Heart right ventricle (tissue), 16 donors: ENCODE data around the gene DENND2A. TPM values are rescaled to one million over a fixed set of nuclear protein-coding genes. Genes with fewer than 3 reads are reported as not detected.
A peak's percentile ranks its signal among the peaks of the same experiment; 100 is the strongest.
"Not testable (repeated sequence)": the region's sequence is repeated elsewhere in the genome, so short reads cannot be mapped to it uniquely, and the experiment has no call there.

Experiments
- ATAC-seq, 8 donors: fragments of 200-7000 bp; cut with Tn5 transposase; one replicate each; pipeline ENCODE4 v1.9.1; 2020; ENCODE audit warnings: mild to moderate bottlenecking in 8 of 8, moderate library complexity in 8 of 8, moderate number of reproducible peaks in 1 of 8
- DNase-seq, 2 donors: peaks; one replicate each; pipeline ENCODE4 v3.0.0-alpha.2; 2020
- H3K27ac ChIP-seq, 10 donors: fragments of 200-600 bp; sonication (generic) in 2 of 10; one replicate each; pipeline versions ENCODE4 v1.5.0 to v1.8.0; 2020 to 2022; ENCODE audit warnings: mild to moderate bottlenecking in 3 of 10
- H3K27me3 ChIP-seq, 7 donors: fragments of 200-600 bp; one replicate each; pipeline ENCODE4 v1.8.0; 2021 to 2022; ENCODE audit warnings: mild to moderate bottlenecking in 2 of 7
- H3K36me3 ChIP-seq, 9 donors: fragments of 200-600 bp; sonication (generic) in 1 of 9; one replicate each; pipeline versions ENCODE4 v1.5.0 to v1.8.0; 2020 to 2022; ENCODE audit warnings: mild to moderate bottlenecking in 2 of 9
- H3K4me1 ChIP-seq, 9 donors: fragments of 200-600 bp; sonication (generic) in 1 of 9; one replicate each; pipeline versions ENCODE4 v1.5.0 to v1.8.0; 2020 to 2022; ENCODE audit warnings: mild to moderate bottlenecking in 4 of 9
- H3K4me3 ChIP-seq, 10 donors: fragments of 200-600 bp; sonication (generic) in 2 of 10; one replicate each; pipeline versions ENCODE4 v1.5.0 to v1.8.0; 2020 to 2022; ENCODE audit warnings: mild to moderate bottlenecking in 7 of 10, moderate library complexity in 2 of 10
- H3K9me3 ChIP-seq, 11 donors: fragments of 200-600 bp in 10 of 11; sonication (generic) in 2 of 11; one replicate each; pipeline versions ENCODE4 v1.5.0 to v1.8.0; 2013 to 2022; ENCODE audit warnings: mild to moderate bottlenecking in 2 of 11, control low read depth in 1 of 11, moderate library complexity in 1 of 11
- CTCF ChIP-seq, 9 donors: fragments of 200-600 bp; sonication (generic) in 2 of 9; IDR thresholded peaks; one replicate each; pipeline versions ENCODE4 v1.5.0 to v1.8.0; 2021 to 2022; ENCODE audit warnings: antibody characterized with exemption in 9 of 9, mild to moderate bottlenecking in 5 of 9, moderate library complexity in 1 of 9
- WGBS, 2 donors: extraction: QIAGEN DNeasy Blood & Tissue Kit; methylation state at CpG; one replicate each; pipeline ENCODE4 v1.1.7; 2013; ENCODE audit warnings: inconsistent platforms in 1 of 2; 5-methylcytosine and 5-hydroxymethylcytosine counted together
- intact Hi-C, 10 donors: fragments of 100-400 bp; cut with DNase I; formaldehyde crosslinking; loops; one replicate each; pipeline versions ENCODE4 v1.11.1 to v1.14.2; 2022
- polyA plus RNA-seq, 2 donors: library from polyadenylated mRNA; stranded (reverse); fragments of 200-250 nt; gene quantifications; one replicate each; pipeline ENCODE4 v1.2.3, GENCODE V29; 2013
- total RNA-seq, 10 donors: library from RNA; stranded (reverse); fragmentation: NEBNext Ultra II Directional in 3 of 10; extraction: Animal tissue kit (Norgen Biotek cat#: 25700) in 3 of 10; gene quantifications; one replicate each; pipeline versions ENCODE4 v1.2.1 to v1.2.4, GENCODE V29; 2021 to 2023
- donor health status: Arrhythmogenic right ventricular cardiomyopathy.
- donor health status: ischemic (EF 13 %, LVEDD 7.1; RV severe dilation, severe dysfunction).
- donor health status: healthy with polysubstance abuse.
- donor health status: DM: no; HTN: yes; CAD: no.
- donor health status: DM: no; HTN: no; CAD: no.
- donor health status: ischemic (EF 25% LVEDD 6.9; RV normal size, moderate dysfunction).
- donor health status: ischemic (EF 25% LVEDD 5.7; RV mildly dilated, moderate dysfunction).
- donor health status: healthy.
- donor health status: DM: yes; HTN: yes; CAD: no.
- donor health status: Ischemic cardiomyopathy.
- donor health status: ischemic (EF 35%, LVEDD 5.7; RV mildly dilated, moderate dysfunction).
- donor health status: nonischemic (EF 11% LVEDD 7.7; RV severe dilation, severe dysfunction).
- donor health status: DM: yes; HTN: yes; CAD: no.
- donor health status: PGD.
- donor health status: ischemic (EF 29% LVEDD 5.4; RV normal size, mild dysfunction).
- donor health status: nonischemic (EF 23%, LVEDD 6.1; RV moderate dilation, normal function).

DENND2A gene
- total and polyA plus RNA-seq, 12 donors = 3.8 to 16.9 (median 9.8) TPM

DNA sequence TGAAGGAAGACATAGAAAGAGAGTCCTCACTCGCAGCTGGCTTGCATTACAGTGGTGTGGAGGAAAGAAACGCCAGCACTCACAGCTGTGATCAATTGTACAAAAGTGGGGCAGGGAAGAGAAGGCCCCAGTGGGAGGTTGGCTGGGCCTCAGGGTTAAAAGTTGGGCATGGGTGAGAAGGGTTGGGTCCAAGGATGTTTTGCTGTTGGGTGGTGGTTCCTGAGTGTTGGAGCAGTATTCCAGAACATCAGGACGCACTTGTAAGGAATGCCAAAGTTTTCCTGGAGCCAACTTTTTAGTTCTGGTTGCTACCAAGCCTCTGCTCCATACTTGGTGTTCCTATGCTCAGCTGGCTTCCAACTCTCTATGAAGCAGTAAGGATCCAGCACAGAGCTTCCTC lies 105.9 kb downstream of the DENND2A start:
- Histone ChIP-seq H3K27me3 (no peaks in the 10 kb centered on the region), H3K36me3 (peaks cover 0 to 78% (median 0%) of the 10 kb centered on the region in 9 donors), H3K4me1 (peaks cover 0 to 19% (median 3%) of the 10 kb centered on the region in 9 donors), H3K9me3 (no peaks in the 10 kb centered on the region), H3K27ac (peak overlapping the region in 2 of 10 donors; percentile 7 to 13), H3K4me3 (no peak overlapping the region)
- intact Hi-C loops = no loop called here
- no peak for TF ChIP-seq CTCF (IDR thresholded peaks at IDR 0.05)
- DNase-seq = peak in 1 of 2 donors; percentile 24
- peak; percentile 43 to 76 (median 65) for ATAC-seq
- WGBS, 2 donors = 79 to 83% methylated on average over 3 of the region's 3 CpGs

- Histone ChIP-seq H3K27ac (no peak overlapping the region), H3K4me3 (no peak overlapping the region), H3K27me3 (no peaks in the 10 kb centered on the region), H3K4me1 (peaks cover 0 to 19% (median 3%) of the 10 kb centered on the region in 9 donors), H3K36me3 (peaks cover 0 to 65% (median 0%) of the 10 kb centered on the region in 9 donors), H3K9me3 (no peaks in the 10 kb centered on the region)
- peak in 7 of 8 donors; percentile 21 to 83 (median 50) for ATAC-seq
- DNase-seq = peak; percentile 32 to 38
- 71 to 76% methylated on average over 13 of the region's 13 CpGs for WGBS, 2 donors
- TF ChIP-seq CTCF (IDR thresholded peaks at IDR 0.05) = no peak
- intact Hi-C loops = no loop called here
These were observed 107.2 kb downstream of the DENND2A start for GRCh38 chr7:140533394-140533872.

GRCh38 chr7:140529428-140529827 lies 111.2 kb downstream of the DENND2A start:
- H3K4me3 ChIP-seq, ATAC-seq, H3K27me3 ChIP-seq, H3K27ac ChIP-seq, DNase-seq, intact Hi-C loops, H3K9me3 ChIP-seq: not testable (repeated sequence)
- WGBS, 2 donors = 89 to 96% methylated on average over 4 of the region's 4 CpGs
- Histone ChIP-seq H3K36me3 (peaks cover 0 to 64% (median 0%) of the 10 kb centered on the region in 9 donors), H3K4me1 (peaks cover 0 to 12% (median 1%) of the 10 kb centered on the region in 9 donors)

DNA sequence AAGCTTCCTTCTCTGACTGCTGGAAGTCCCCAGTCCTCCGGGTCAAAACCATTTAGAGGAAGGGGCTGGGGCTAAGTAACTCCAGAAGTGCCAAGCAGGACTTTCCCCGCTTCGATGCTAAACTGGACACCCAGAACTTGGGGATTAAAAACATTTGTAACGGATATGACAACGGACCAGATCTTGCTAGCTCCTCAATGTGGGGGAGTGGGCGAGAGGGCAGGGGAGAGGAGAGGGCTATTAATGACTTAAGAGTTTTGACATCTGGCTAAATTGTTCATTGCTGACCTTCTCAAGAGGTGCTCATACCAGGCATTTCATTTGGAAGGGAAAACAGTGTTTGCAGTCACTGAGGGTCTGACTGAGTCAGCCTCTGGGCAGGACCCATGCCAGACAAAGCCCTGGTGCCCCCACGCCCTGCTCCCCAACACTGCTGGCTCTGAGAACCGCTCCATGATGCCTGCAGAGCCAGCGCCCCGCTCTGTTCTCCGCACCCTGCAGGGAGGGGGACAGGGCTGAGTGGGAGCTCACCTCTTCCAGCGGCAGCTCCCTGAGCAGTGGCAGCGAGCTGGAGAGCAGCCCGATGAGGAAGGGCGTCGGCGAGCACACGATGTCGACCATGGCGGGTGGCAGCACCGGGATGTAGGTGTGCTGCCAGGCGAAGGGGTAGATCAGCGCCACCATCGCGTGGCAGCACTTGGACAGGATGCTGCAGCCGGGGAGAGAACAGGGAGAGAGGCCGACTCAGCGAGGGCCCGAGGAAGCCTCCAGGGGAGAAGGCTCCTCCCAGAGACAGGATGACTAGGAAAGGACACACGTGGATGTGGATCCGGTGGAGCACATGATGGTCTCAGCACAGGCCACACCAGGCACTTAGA lies 113.6 kb downstream of the DENND2A start:
- Histone ChIP-seq H3K4me3 (no peak overlapping the region), H3K36me3 (peaks cover 0 to 72% (median 5%) of the 10 kb centered on the region in 9 donors), H3K27ac (no peak overlapping the region), H3K9me3 (no peaks in the 10 kb centered on the region), H3K4me1 (peaks cover 0 to 9% (median 0%) of the 10 kb centered on the region in 9 donors), H3K27me3 (no peaks in the 10 kb centered on the region)
- 76 to 81% methylated on average over 31 of the region's 31 CpGs for WGBS, 2 donors
- DNase-seq (no peak), ATAC-seq (peak in 1 of 8 donors; percentile 47)
- no peak for TF ChIP-seq CTCF (IDR thresholded peaks at IDR 0.05)
- intact Hi-C loops = no loop called here
